ENCODE results near the gene ZKSCAN4. TPM values are rescaled to one million over a fixed set of nuclear protein-coding genes. Genes with fewer than 3 reads are reported as not detected.

Gene ZKSCAN4
- total RNA-seq, 1 experiment from 2014 or later: 5.5 TPM

DNA sequence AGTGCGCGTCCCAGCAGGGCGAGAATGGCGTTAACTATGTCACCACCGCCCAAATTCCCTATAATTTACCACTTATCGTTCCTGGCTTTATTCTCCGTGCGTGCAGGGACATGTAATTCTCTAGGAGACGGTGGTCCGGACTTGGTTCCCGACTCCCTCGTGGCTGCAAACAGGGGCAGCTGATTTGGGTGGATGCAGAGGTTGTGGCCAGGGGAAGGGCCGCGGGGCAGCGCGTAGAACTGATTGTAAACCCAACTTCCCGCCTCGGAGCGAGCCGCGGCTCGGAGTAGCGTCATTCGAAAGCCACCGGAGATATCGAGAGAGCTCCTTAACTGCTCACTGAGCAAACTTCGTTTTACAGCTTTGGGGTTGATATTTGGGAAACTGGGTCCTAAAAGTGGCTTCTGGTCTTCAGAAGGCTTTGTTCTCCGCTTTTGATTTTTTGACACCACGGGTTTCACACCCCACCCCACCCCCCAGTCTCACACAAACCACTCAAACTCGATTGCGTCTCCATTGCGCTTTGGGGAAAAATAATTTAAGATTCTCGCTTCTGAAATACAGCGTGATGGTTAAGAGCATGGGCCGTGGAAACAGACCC is 44.5 kb downstream of the ZKSCAN4 start:
- TF ChIP-seq, protein P1, sequence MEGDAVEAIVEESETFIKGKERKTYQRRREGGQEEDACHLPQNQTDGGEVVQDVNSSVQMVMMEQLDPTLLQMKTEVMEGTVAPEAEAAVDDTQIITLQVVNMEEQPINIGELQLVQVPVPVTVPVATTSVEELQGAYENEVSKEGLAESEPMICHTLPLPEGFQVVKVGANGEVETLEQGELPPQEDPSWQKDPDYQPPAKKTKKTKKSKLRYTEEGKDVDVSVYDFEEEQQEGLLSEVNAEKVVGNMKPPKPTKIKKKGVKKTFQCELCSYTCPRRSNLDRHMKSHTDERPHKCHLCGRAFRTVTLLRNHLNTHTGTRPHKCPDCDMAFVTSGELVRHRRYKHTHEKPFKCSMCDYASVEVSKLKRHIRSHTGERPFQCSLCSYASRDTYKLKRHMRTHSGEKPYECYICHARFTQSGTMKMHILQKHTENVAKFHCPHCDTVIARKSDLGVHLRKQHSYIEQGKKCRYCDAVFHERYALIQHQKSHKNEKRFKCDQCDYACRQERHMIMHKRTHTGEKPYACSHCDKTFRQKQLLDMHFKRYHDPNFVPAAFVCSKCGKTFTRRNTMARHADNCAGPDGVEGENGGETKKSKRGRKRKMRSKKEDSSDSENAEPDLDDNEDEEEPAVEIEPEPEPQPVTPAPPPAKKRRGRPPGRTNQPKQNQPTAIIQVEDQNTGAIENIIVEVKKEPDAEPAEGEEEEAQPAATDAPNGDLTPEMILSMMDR (IDR thresholded peaks at IDR 0.05; ENCODE audit: insufficient read depth in 1 of 2, low read depth in 1 of 2, low read length in 1 of 2, severe bottlenecking in 1 of 2, unreplicated experiment in 1 of 2): no peak
- Histone ChIP-seq H3K4me1 (no peaks in the 10 kb centered on the region), H3K9me3 (no peaks in the 10 kb centered on the region), H3K27me3 (replicated peaks; ENCODE audit: control insufficient read depth, insufficient read depth, low read length) (no peaks in the 10 kb centered on the region), H3K4me3 (ENCODE audit: low read depth, low read length) (no peak overlapping the region), H3K36me3 (ENCODE audit: control insufficient read depth, insufficient read depth, low read length) (no peaks in the 10 kb centered on the region)
- intact Hi-C loops (cut with micrococcal nuclease; ENCODE audit: unreplicated experiment): no loop called here
- Mint-ChIP-seq H3K4me3 (ENCODE audit: unreplicated experiment) (no peak overlapping the region), H3K9me3 (ENCODE audit: unreplicated experiment) (no peaks in the 10 kb centered on the region), H3K27me3 (ENCODE audit: insufficient read depth, unreplicated experiment) (peaks cover 14% of the 10 kb centered on the region), H3K4me1 (ENCODE audit: low read depth, unreplicated experiment) (peaks cover 6% of the 10 kb centered on the region), H3K36me3 (ENCODE audit: insufficient read depth, unreplicated experiment) (peaks cover 5% of the 10 kb centered on the region), H3K27ac (ENCODE audit: unreplicated experiment) (no peak overlapping the region)
- DNase-seq: no peak
- no TSS peak for BruUV-seq (replicated peaks)
- ChIA-PET POLR2A (no interaction called here), CTCF (no interaction called here)

DNA sequence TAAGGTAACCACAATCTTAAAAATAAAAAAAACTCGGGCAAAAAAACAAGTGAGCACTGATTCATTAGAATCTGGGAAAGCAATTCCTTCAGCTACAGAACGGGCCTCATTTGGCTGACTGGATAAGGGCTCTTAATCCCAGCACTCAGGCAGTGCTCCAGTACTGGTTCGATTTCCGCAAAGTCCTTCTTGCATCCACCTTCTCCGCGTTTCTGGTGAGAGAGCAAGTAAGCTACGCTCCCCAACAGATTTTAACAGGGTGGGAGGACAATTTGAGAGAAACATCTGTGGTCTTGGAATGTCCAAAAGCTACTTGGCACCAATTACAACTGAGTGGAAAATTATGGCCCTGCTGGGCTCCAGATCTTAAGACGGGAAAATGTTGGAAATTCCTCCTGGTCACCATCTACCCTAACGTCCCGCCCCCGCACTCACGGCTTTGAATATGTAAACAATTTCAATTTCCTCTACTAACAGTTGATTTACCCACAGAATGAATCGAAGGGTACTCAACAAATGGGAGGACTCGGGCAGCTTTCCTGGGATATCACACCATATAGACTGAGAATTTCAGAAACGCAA is 45.0 kb downstream of the ZKSCAN4 start:
- no peaks in the 10 kb centered on the region for H3K36me3 Mint-ChIP-seq (ENCODE audit: insufficient read depth, unreplicated experiment)
- H3K9me3 Mint-ChIP-seq (ENCODE audit: unreplicated experiment): no peaks in the 10 kb centered on the region
- CTCF ChIA-PET: no interaction called here
- no peak for DNase-seq
- intact Hi-C loops (cut with micrococcal nuclease; ENCODE audit: unreplicated experiment): no loop called here
- TF ChIP-seq, protein P1 (IDR thresholded peaks at IDR 0.05; ENCODE audit: insufficient read depth in 1 of 2, low read depth in 1 of 2, low read length in 1 of 2, severe bottlenecking in 1 of 2, unreplicated experiment in 1 of 2): no peak
- Histone ChIP-seq H3K36me3 (ENCODE audit: control insufficient read depth, insufficient read depth, low read length) (no peaks in the 10 kb centered on the region), H3K4me1 (no peaks in the 10 kb centered on the region), H3K27me3 (replicated peaks; ENCODE audit: control insufficient read depth, insufficient read depth, low read length) (no peaks in the 10 kb centered on the region), H3K9me3 (no peaks in the 10 kb centered on the region), H3K4me3 (ENCODE audit: low read depth, low read length) (no peak overlapping the region)
- H3K27me3 Mint-ChIP-seq (ENCODE audit: insufficient read depth, unreplicated experiment): peaks cover 14% of the 10 kb centered on the region
- no peak overlapping the region for H3K27ac Mint-ChIP-seq (ENCODE audit: unreplicated experiment)
- no TSS peak for BruUV-seq (replicated peaks)
- no peak overlapping the region for H3K4me3 Mint-ChIP-seq (ENCODE audit: unreplicated experiment)
- H3K4me1 Mint-ChIP-seq (ENCODE audit: low read depth, unreplicated experiment): peaks cover under 1% of the 10 kb centered on the region
- POLR2A ChIA-PET: no interaction called here

DNA sequence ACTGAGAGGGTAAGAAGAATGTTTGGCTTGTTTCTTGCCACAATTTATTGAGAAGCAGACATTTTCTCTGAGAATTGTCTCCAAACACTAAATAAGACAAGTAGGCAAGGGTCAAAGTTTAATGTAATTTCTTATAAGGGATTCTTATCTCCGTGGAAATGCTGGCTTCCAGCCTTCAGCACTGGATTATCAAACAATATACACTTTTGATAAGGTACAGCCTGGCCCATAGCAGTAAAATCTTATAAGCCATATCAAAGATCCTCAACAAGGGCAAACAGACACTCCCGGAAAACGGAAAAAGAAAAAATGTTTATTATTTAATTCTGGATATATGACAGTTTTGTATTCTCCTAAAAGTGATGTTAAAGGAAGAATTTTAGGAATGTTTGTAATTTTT is 45.5 kb downstream of the ZKSCAN4 start:
- DNase-seq: no peak
- Mint-ChIP-seq H3K4me1 (ENCODE audit: low read depth, unreplicated experiment) (no peaks in the 10 kb centered on the region), H3K36me3 (ENCODE audit: insufficient read depth, unreplicated experiment) (no peaks in the 10 kb centered on the region), H3K4me3 (ENCODE audit: unreplicated experiment) (no peak overlapping the region), H3K9me3 (ENCODE audit: unreplicated experiment) (no peaks in the 10 kb centered on the region), H3K27ac (ENCODE audit: unreplicated experiment) (no peak overlapping the region), H3K27me3 (ENCODE audit: insufficient read depth, unreplicated experiment) (peaks cover 14% of the 10 kb centered on the region)
- Histone ChIP-seq H3K9me3 (no peaks in the 10 kb centered on the region), H3K36me3 (ENCODE audit: control insufficient read depth, insufficient read depth, low read length) (no peaks in the 10 kb centered on the region), H3K27me3 (replicated peaks; ENCODE audit: control insufficient read depth, insufficient read depth, low read length) (no peaks in the 10 kb centered on the region), H3K4me1 (no peaks in the 10 kb centered on the region), H3K4me3 (ENCODE audit: low read depth, low read length) (no peak overlapping the region)
- TF ChIP-seq, protein P1 (IDR thresholded peaks at IDR 0.05; ENCODE audit: insufficient read depth in 1 of 2, low read depth in 1 of 2, low read length in 1 of 2, severe bottlenecking in 1 of 2, unreplicated experiment in 1 of 2): no peak
- intact Hi-C loops (cut with micrococcal nuclease; ENCODE audit: unreplicated experiment): no loop called here
- ChIA-PET CTCF (no interaction called here), POLR2A (no interaction called here)
- no TSS peak for BruUV-seq (replicated peaks)

Measured in Caco-2 (cell line).